HL-60 (cell line): ENCODE measurements around the gene PAFAH1B2.

Experiments used
- DNase-seq, 2 experiments: peaks; one replicate each; pipeline ENCODE4 v3.0.0-alpha.2; 2010 to 2020; ENCODE audit warnings: low read depth in 1 of 2, low spot score in 1 of 2
- H3K27ac ChIP-seq: fragments of 250-450 bp; sonication (Bioruptor Pico); replicated peaks from 2 replicates; pipeline ENCODE4 v1.5.1; 2020; ENCODE audit warnings: mild to moderate bottlenecking, moderate library complexity
- H3K27me3 ChIP-seq: fragments of 250-450 bp; sonication (Bioruptor Pico); 2 replicates; pipeline ENCODE4 v1.5.1; 2021; ENCODE audit warnings: mild to moderate bottlenecking, moderate library complexity; ENCODE audit not compliant: insufficient read depth, poor library complexity, severe bottlenecking
- H3K4me3 ChIP-seq: replicated peaks from 2 replicates; pipeline ENCODE4 v1.5.1; 2011; ENCODE audit warnings: mild to moderate bottlenecking, control low read depth, low read length; ENCODE audit not compliant: insufficient read depth
- GABPA ChIP-seq: IDR thresholded peaks from 2 replicates; pipeline ENCODE4 v1.6.1; 2012; ENCODE audit warnings: low read depth
- POLR2AphosphoS5 ChIP-seq: IDR thresholded peaks from 2 replicates; pipeline ENCODE4 v1.6.1; 2012; ENCODE audit warnings: low read depth
- SPI1 ChIP-seq: IDR thresholded peaks from 2 replicates; pipeline ENCODE4 v1.6.1; 2012; ENCODE audit warnings: low read depth, mild to moderate bottlenecking, borderline replicate concordance
- TF ChIP-seq, protein P1 (sequence below): IDR thresholded peaks from one replicate; pipeline ENCODE4 v1.5.1; 2011; ENCODE audit warnings: low read length, control low read depth, inconsistent platforms; ENCODE audit not compliant: insufficient read depth
- TF ChIP-seq, protein P2 (sequence below): IDR thresholded peaks from 2 replicates; pipeline ENCODE4 v1.6.1; 2012; ENCODE audit warnings: low read depth; ENCODE audit not compliant: insufficient replicate concordance

The PAFAH1B2 gene

DNA sequence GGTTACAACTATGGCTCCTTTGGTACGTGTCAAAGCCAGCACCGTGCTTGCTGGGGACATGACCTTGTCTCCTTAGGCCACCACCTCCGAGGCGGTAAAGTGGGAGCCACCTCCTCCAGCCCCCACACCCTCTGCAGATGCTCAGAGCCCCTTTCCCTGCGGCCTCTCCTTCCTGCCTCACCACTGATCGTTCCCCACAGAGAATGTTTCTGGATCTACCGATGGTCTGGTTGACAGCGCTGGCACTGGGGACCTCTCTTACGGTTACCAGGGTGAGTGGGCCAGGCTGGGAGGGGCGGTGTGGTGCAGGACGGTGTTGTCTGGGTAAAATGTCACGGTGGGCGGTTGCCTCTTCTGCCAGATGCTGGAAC is 43.3 kb downstream of the PAFAH1B2 start:
- no peak overlapping the region for H3K4me3 ChIP-seq
- no peak overlapping the region for H3K27ac ChIP-seq
- no peak for DNase-seq
- H3K27me3 ChIP-seq, result no peaks in the 10 kb centered on the region
- TF ChIP-seq, protein P1, sequence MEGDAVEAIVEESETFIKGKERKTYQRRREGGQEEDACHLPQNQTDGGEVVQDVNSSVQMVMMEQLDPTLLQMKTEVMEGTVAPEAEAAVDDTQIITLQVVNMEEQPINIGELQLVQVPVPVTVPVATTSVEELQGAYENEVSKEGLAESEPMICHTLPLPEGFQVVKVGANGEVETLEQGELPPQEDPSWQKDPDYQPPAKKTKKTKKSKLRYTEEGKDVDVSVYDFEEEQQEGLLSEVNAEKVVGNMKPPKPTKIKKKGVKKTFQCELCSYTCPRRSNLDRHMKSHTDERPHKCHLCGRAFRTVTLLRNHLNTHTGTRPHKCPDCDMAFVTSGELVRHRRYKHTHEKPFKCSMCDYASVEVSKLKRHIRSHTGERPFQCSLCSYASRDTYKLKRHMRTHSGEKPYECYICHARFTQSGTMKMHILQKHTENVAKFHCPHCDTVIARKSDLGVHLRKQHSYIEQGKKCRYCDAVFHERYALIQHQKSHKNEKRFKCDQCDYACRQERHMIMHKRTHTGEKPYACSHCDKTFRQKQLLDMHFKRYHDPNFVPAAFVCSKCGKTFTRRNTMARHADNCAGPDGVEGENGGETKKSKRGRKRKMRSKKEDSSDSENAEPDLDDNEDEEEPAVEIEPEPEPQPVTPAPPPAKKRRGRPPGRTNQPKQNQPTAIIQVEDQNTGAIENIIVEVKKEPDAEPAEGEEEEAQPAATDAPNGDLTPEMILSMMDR, result no peak
- TF ChIP-seq SPI1 (no peak), GABPA (no peak), POLR2AphosphoS5 (no peak)
- TF ChIP-seq, protein P2, sequence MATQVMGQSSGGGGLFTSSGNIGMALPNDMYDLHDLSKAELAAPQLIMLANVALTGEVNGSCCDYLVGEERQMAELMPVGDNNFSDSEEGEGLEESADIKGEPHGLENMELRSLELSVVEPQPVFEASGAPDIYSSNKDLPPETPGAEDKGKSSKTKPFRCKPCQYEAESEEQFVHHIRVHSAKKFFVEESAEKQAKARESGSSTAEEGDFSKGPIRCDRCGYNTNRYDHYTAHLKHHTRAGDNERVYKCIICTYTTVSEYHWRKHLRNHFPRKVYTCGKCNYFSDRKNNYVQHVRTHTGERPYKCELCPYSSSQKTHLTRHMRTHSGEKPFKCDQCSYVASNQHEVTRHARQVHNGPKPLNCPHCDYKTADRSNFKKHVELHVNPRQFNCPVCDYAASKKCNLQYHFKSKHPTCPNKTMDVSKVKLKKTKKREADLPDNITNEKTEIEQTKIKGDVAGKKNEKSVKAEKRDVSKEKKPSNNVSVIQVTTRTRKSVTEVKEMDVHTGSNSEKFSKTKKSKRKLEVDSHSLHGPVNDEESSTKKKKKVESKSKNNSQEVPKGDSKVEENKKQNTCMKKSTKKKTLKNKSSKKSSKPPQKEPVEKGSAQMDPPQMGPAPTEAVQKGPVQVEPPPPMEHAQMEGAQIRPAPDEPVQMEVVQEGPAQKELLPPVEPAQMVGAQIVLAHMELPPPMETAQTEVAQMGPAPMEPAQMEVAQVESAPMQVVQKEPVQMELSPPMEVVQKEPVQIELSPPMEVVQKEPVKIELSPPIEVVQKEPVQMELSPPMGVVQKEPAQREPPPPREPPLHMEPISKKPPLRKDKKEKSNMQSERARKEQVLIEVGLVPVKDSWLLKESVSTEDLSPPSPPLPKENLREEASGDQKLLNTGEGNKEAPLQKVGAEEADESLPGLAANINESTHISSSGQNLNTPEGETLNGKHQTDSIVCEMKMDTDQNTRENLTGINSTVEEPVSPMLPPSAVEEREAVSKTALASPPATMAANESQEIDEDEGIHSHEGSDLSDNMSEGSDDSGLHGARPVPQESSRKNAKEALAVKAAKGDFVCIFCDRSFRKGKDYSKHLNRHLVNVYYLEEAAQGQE, result no peak

DNA sequence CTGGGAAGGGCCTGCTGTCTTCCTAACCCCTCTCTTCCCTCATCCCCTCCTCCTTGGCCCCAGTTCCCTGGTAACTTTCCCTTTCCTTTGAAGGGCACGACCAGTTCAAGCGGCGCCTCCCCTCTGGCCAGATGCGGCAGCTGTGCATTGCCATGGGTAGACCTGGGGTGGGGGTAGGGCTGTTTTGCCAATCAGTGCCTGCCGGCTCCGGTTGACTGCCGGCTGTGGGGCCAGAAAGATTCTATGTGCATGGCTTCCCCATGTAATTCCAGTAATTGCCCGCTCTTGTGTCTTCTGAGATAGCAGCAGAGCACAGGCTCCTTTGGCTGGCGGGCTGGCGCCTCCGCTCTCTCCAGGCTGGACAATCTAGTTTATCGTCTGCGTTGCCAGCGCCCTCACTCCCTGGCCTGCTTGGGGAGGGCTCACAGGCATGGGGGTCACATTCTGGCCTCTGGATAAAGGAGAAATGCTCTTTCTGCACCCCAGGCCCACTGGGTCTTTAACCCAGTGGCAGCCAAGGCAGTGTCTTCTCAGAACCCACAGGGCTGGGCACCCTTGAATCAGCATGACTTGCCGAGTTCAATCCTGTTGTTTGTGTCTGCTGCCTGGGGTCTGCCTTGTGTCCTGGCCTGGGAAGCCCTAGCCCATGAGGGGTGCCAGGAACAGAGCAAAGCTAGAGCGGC is 43.9 kb downstream of the PAFAH1B2 start:
- no peak overlapping the region for H3K4me3 ChIP-seq
- no peak overlapping the region for H3K27ac ChIP-seq
- no peaks in the 10 kb centered on the region for H3K27me3 ChIP-seq
- no peak for DNase-seq
- TF ChIP-seq POLR2AphosphoS5, result no peak

DNA sequence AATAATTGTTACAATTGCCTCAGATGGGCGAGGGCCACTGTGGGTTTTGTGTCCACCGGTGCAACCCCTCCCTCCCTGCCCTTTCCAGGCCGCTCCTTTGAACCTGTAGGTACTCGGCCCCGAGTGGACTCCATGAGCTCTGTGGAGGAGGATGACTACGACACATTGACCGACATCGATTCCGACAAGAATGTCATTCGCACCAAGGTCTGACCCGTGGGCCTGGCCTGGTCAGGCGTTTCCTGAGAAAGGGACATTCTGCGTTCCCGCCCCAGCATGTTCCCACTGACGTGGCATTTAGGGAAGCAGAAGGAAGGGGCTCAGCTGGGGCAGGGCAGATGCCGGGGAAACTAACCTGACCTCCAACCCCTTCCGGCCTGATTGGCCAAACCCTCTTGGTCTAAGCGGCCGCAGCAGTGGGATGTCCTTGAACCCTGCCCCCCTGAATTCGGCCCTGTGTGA is 44.6 kb downstream of the PAFAH1B2 start:
- H3K27ac ChIP-seq, result no peak overlapping the region
- TF ChIP-seq SPI1 (no peak), GABPA (no peak), POLR2AphosphoS5 (no peak)
- TF ChIP-seq, protein P1, result no peak
- TF ChIP-seq, protein P2, result no peak
- no peak for DNase-seq
- H3K4me3 ChIP-seq, result no peak overlapping the region
- no peaks in the 10 kb centered on the region for H3K27me3 ChIP-seq

DNA sequence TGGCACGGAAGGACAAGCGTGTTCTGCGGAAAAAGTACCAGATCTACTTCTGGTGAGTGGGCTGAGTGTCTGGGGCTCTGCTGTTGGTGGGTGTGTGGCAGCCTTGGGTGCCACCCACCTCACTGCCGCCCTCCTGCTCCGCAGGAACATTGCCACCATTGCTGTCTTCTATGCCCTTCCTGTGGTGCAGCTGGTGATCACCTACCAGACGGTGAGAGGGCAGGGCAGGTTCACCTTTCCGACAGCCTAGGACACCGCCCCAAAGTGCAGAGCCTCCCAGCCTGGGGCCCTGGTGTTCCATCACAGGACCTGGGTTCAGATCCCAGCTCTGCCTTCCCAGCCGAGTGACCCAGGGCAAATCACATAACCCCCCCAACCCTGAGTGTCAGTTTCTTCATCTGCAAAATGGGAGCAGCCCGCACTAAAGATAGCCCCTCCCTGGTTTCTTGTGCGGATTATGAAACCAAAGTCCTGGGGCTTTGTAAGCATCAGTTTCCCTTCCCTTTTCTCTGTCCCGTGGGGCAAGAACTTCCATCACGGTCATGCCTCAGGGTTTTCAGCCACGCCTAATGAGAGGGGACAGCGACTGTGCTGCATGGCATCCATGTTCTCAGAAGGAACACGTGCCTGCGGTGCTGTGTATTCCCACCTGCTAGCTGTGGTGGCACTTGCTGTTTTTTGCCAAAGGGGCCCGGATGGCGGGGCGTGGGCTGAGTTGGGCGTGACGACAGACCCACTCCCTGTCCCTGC is 45.3 kb downstream of the PAFAH1B2 start:
- Histone ChIP-seq H3K4me3 (no peak overlapping the region), H3K27me3 (no peaks in the 10 kb centered on the region), H3K27ac (no peak overlapping the region)
- peak in 1 of 2 experiments; percentile 72 for DNase-seq
- TF ChIP-seq, protein P1, result no peak
- TF ChIP-seq POLR2AphosphoS5 (no peak), SPI1 (no peak)
